IMR-90 (cell line): ENCODE results near the gene PRODH2. TPM values are rescaled to one million over a fixed set of nuclear protein-coding genes. Genes with fewer than 3 reads are reported as not detected.

Source experiments
- ATAC-seq: fragments of 200-7000 bp; cut with Tn5 transposase; 2 replicates; pipeline ENCODE4 v1.9.1; 2020; ENCODE audit warnings: low read depth, mild to moderate bottlenecking, moderate library complexity
- BruUV-seq: library from RNA; stranded (reverse); fragments of 400-500 nt; replicated peaks from 2 replicates; lab custom pipeline; 2021; lab: Mats Ljungman, UMichigan
- CTCF ChIA-PET: fragments of 300-600 bp; formaldehyde crosslinking; extraction: SDS; loops from one replicate; lab custom pipeline; 2021; ENCODE audit warnings: antibody characterized with exemption; lab: Yijun Ruan, JAX
- POLR2A ChIA-PET: fragments of 300-600 bp; sonication (Branson Sonifier 250); formaldehyde crosslinking; loops from one replicate; lab custom pipeline; 2022; ENCODE audit warnings: antibody characterized with exemption; ENCODE audit not compliant: unreplicated experiment; lab: Charles Lee
- DNase-seq: peaks from one replicate; pipeline ENCODE4 v3.0.0; 2013
- H2AFZ ChIP-seq: replicated peaks from 2 replicates; pipeline ENCODE3; 2013; ENCODE audit warnings: low read length, mild to moderate bottlenecking; ENCODE audit not compliant: poor library complexity
- H2AK5ac ChIP-seq: 2 replicates; pipeline ENCODE4 v1.6.1; 2013; ENCODE audit warnings: low read depth, low read length, inconsistent platforms
- H2AK9ac ChIP-seq: replicated peaks from 2 replicates; pipeline ENCODE3; 2013; ENCODE audit warnings: mild to moderate bottlenecking, low read depth, low read length, moderate library complexity; ENCODE audit not compliant: poor library complexity
- H2BK120ac ChIP-seq: 2 replicates; pipeline ENCODE4 v1.6.1; 2013; ENCODE audit warnings: low read depth, low read length, inconsistent platforms
- H2BK15ac ChIP-seq: 3 replicates; pipeline ENCODE4 v1.6.1; 2013; ENCODE audit warnings: low read depth, low read length, inconsistent platforms
- H2BK20ac ChIP-seq: 2 replicates; pipeline ENCODE4 v1.6.1; 2013; ENCODE audit warnings: low read depth, mild to moderate bottlenecking, inconsistent platforms, low read length, moderate library complexity
- H2BK5ac ChIP-seq: 2 replicates; pipeline ENCODE4 v1.6.1; 2013; ENCODE audit warnings: mild to moderate bottlenecking, low read depth, low read length, inconsistent platforms; ENCODE audit not compliant: poor library complexity, severe bottlenecking
- H3K14ac ChIP-seq: replicated peaks from 2 replicates; pipeline ENCODE4 v1.6.1; 2013; ENCODE audit warnings: low read depth, low read length, inconsistent platforms
- H3K18ac ChIP-seq: 2 replicates; pipeline ENCODE4 v1.6.1; 2013; ENCODE audit warnings: low read depth, low read length, control low read depth
- H3K23ac ChIP-seq: 2 replicates; pipeline ENCODE4 v1.6.1; 2013; ENCODE audit warnings: low read depth, low read length, inconsistent platforms
- H3K27ac ChIP-seq: 2 replicates; pipeline ENCODE4 v1.5.1; 2013; ENCODE audit warnings: mild to moderate bottlenecking, control low read depth, low read length; ENCODE audit not compliant: insufficient read depth
- H3K27me3 ChIP-seq: 2 replicates; pipeline ENCODE4 v1.6.1; 2013; ENCODE audit warnings: low read length; ENCODE audit not compliant: control insufficient read depth, insufficient read depth
- H3K36me3 ChIP-seq: 2 replicates; pipeline ENCODE4 v1.6.1; 2013; ENCODE audit warnings: low read length, mixed read lengths; ENCODE audit not compliant: control insufficient read depth, insufficient read depth
- H3K4ac ChIP-seq: 2 replicates; pipeline ENCODE4 v1.6.1; 2013; ENCODE audit warnings: low read depth, low read length, inconsistent platforms
- H3K4me1 ChIP-seq: 2 replicates; pipeline ENCODE4 v1.6.1; 2013; ENCODE audit warnings: low read length, mixed read lengths; ENCODE audit not compliant: control insufficient read depth, insufficient read depth
- H3K4me2 ChIP-seq: 2 replicates; pipeline ENCODE4 v1.6.1; 2013; ENCODE audit warnings: low read depth, mild to moderate bottlenecking, control low read depth, low read length, moderate library complexity
- H3K4me3 ChIP-seq: 2 replicates; pipeline ENCODE4 v1.5.1; 2013; ENCODE audit warnings: low read depth, mild to moderate bottlenecking, control low read depth, low read length, moderate library complexity; ENCODE audit not compliant: insufficient read depth
- H3K56ac ChIP-seq: 2 replicates; pipeline ENCODE4 v1.6.1; 2013; ENCODE audit warnings: low read length, inconsistent platforms; ENCODE audit not compliant: insufficient read depth; ENCODE audit errors: extremely low read depth
- H3K79me1 ChIP-seq, 2 experiments: 2 replicates each; pipeline ENCODE4 v1.6.1; 2013; ENCODE audit warnings: low read length in 2 of 2, inconsistent platforms in 1 of 2, low read depth in 1 of 2
- H3K9ac ChIP-seq: 2 replicates; pipeline ENCODE4 v1.6.1; 2013; ENCODE audit warnings: low read depth, low read length, control low read depth
- H3K9me1 ChIP-seq: 2 replicates; pipeline ENCODE4 v1.6.1; 2013; ENCODE audit warnings: low read length, inconsistent platforms; ENCODE audit not compliant: insufficient read depth
- H3K9me3 ChIP-seq: 2 replicates; pipeline ENCODE4 v1.6.1; 2013; ENCODE audit warnings: low read length; ENCODE audit not compliant: control insufficient read depth, insufficient read depth
- H4K20me1 ChIP-seq: 2 replicates; pipeline ENCODE4 v1.6.1; 2013; ENCODE audit warnings: low read length, inconsistent platforms; ENCODE audit not compliant: insufficient read depth
- H4K5ac ChIP-seq: 2 replicates; pipeline ENCODE4 v1.6.1; 2013; ENCODE audit warnings: mild to moderate bottlenecking, low read depth, low read length, control low read depth
- H4K8ac ChIP-seq, 2 experiments: 2 replicates each; pipeline ENCODE4 v1.6.1; 2013; ENCODE audit warnings: low read depth in 2 of 2, low read length in 2 of 2, control low read depth in 1 of 2, inconsistent platforms in 1 of 2
- H4K91ac ChIP-seq: 2 replicates; pipeline ENCODE4 v1.6.1; 2013; ENCODE audit warnings: low read depth, low read length, inconsistent platforms; ENCODE audit not compliant: insufficient read depth
- BHLHE40 ChIP-seq: fragments of 150-350 bp; IDR thresholded peaks from 2 replicates; pipeline ENCODE4 v1.6.1; 2016; ENCODE audit warnings: mild to moderate bottlenecking, low read depth, low read length
- CEBPB ChIP-seq: IDR thresholded peaks from 2 replicates; pipeline ENCODE4 v1.6.1; 2012; ENCODE audit warnings: low read depth, low read length, improper control_type of control experiment
- CHD1 ChIP-seq: IDR thresholded peaks from 2 replicates; pipeline ENCODE4 v1.6.1; 2012; ENCODE audit warnings: low read depth, low read length, improper control_type of control experiment
- FOS ChIP-seq: fragments of 150-350 bp; IDR thresholded peaks from 2 replicates; pipeline ENCODE4 v1.6.1; 2016; ENCODE audit warnings: low read depth, low read length
- MAFK ChIP-seq: IDR thresholded peaks from 2 replicates; pipeline ENCODE4 v1.6.1; 2012; ENCODE audit warnings: low read depth, low read length, improper control_type of control experiment
- MAZ ChIP-seq: IDR thresholded peaks from 2 replicates; pipeline ENCODE4 v1.6.1; 2012; ENCODE audit warnings: low read depth, mild to moderate bottlenecking, low read length, improper control_type of control experiment, moderate library complexity, borderline replicate concordance
- MXI1 ChIP-seq: IDR thresholded peaks from 2 replicates; pipeline ENCODE4 v1.6.1; 2012; ENCODE audit warnings: low read depth, mild to moderate bottlenecking, low read length, moderate library complexity, borderline replicate concordance
- NFE2L2 ChIP-seq: fragments of 150-350 bp; IDR thresholded peaks from 2 replicates; pipeline ENCODE4 v1.6.1; 2016; ENCODE audit warnings: low read depth, mild to moderate bottlenecking, low read length
- POLR2A ChIP-seq: IDR thresholded peaks from 2 replicates; pipeline ENCODE4 v1.6.1; 2012; ENCODE audit warnings: mild to moderate bottlenecking, low read depth, low read length
- RAD21 ChIP-seq: IDR thresholded peaks from 2 replicates; pipeline ENCODE4 v1.6.1; 2012; ENCODE audit warnings: low read length, improper control_type of control experiment
- RCOR1 ChIP-seq: IDR thresholded peaks from 2 replicates; pipeline ENCODE4 v1.6.1; 2012; ENCODE audit warnings: mild to moderate bottlenecking, low read length, improper control_type of control experiment; ENCODE audit not compliant: insufficient replicate concordance
- RFX5 ChIP-seq: IDR thresholded peaks from 2 replicates; pipeline ENCODE4 v1.8.0; 2012; ENCODE audit warnings: low read depth, mild to moderate bottlenecking, low read length, moderate library complexity
- SMC3 ChIP-seq: fragments of 150-350 bp; IDR thresholded peaks from 2 replicates; pipeline ENCODE4 v1.6.1; 2016; ENCODE audit warnings: low read depth, mild to moderate bottlenecking, antibody characterized with exemption, low read length, moderate library complexity
- WGBS, 2 experiments: methylation state at CpG; one replicate each; pipeline versions ENCODE4 v1.1.5 to v1.1.7; 2013; ENCODE audit warnings: missing lambda C conversion rate in 2 of 2; ENCODE audit not compliant: insufficient read length in 1 of 2; ENCODE audit errors: extremely low coverage in 2 of 2; 5-methylcytosine and 5-hydroxymethylcytosine counted together
- dilution Hi-C: fragments of 300-500 bp; cut with HindIII; formaldehyde crosslinking; loops from one replicate; pipeline ENCODE4 v1.14.3; 2018; ENCODE audit warnings: low sequenced_read_pairs; ENCODE audit not compliant: unreplicated experiment
- in situ Hi-C: fragments of 300-500 bp; cut with MboI; formaldehyde crosslinking; loops from 3 replicates; pipeline ENCODE4 v1.14.3; 2019; ENCODE audit warnings: low sequenced_read_pairs, inconsistent platforms, mixed read lengths
- intact Hi-C: fragments of 100-400 bp; cut with micrococcal nuclease; formaldehyde crosslinking; loops from 2 replicates; pipeline ENCODE4 v1.10.0; 2022
- polyA plus RNA-seq, 3 experiments: library from polyadenylated mRNA; depleted of rRNA; stranded (reverse); fragments of >200 nt; gene quantifications; 2 replicates each; pipeline ENCODE4 v1.2.3, GENCODE V29; 2012; ENCODE audit warnings: low replicate concordance in 1 of 3
- total RNA-seq: library from RNA; depleted of rRNA; stranded (reverse); fragments of >200 nt; gene quantifications from 2 replicates; pipeline ENCODE4 v1.2.3, GENCODE V29; 2012
- TF ChIP-seq, protein P1 (sequence below): conservative IDR thresholded peaks from 2 replicates; pipeline ENCODE4 v1.5.1; 2012; ENCODE audit warnings: mild to moderate bottlenecking, low read depth, low read length, improper control_type of control experiment
- TF ChIP-seq, protein P2 (sequence below): fragments of 150-350 bp; IDR thresholded peaks from 2 replicates; pipeline ENCODE4 v1.6.1; 2016; ENCODE audit warnings: low read depth, mild to moderate bottlenecking, low read length, moderate library complexity, borderline replicate concordance
- TF ChIP-seq, protein P3 (sequence below): fragments of 150-350 bp; IDR thresholded peaks from 2 replicates; pipeline ENCODE4 v1.6.1; 2017; ENCODE audit warnings: mild to moderate bottlenecking, antibody characterized with exemption, low read length, low read depth

The PRODH2 gene
- total and polyA plus RNA-seq, 2 of the 4 experiments (the other 2 are of a cell fraction), result not detected

DNA sequence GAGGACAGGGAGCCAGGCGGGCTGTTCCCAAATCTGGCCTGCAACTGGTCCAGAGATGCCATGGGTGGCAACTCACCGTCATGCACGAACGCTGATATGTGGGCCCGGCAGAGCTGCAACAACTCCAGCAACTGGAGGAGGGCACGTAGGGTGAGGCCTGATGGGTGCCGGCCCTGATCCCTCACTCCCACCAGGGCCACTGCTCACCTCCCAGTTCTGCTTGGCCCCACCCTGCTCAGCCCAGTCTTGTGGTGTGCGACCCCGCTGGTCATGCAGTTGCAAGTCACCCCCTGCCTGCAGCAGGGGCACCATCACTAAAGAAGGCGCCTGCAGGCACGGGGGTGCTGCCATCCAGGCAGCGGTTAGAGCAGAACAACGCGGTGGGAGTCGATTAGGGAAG lies 20.3 kb downstream of the PRODH2 start:
- Histone ChIP-seq H3K9me3 (no peaks in the 10 kb centered on the region), H3K36me3 (no peaks in the 10 kb centered on the region), H3K27me3 (peaks cover 18% of the 10 kb centered on the region), H4K5ac (no peak overlapping the region), H4K8ac (no peak overlapping the region), H2AFZ (peak overlapping the region; percentile 2), H4K91ac (no peak overlapping the region), H3K9me1 (no peaks in the 10 kb centered on the region), H2BK120ac (no peak overlapping the region), H3K18ac (no peak overlapping the region), H2BK5ac (no peak overlapping the region), H3K27ac (no peak overlapping the region), H2AK9ac (no peak overlapping the region), H3K23ac (no peak overlapping the region), H3K4me2 (no peak overlapping the region), H3K56ac (no peak overlapping the region), H4K20me1 (no peaks in the 10 kb centered on the region), H3K14ac (no peak overlapping the region), H3K4ac (no peak overlapping the region), H2AK5ac (no peak overlapping the region), H3K79me1 (no peaks in the 10 kb centered on the region), H3K4me1 (no peaks in the 10 kb centered on the region), H2BK20ac (no peak overlapping the region), H3K4me3 (no peak overlapping the region), H3K9ac (no peak overlapping the region), H2BK15ac (no peak overlapping the region)
- ATAC-seq, result no peak
- WGBS, 2 experiments, result 87% methylated on average over 10 of the region's 15 CpGs; no CpG with 5 or more reads in 1 of the 2 experiments
- TF ChIP-seq MXI1 (no peak), BHLHE40 (no peak), MAFK (no peak), MAZ (no peak), RAD21 (no peak), SMC3 (no peak), CEBPB (no peak), RFX5 (no peak), CHD1 (no peak), POLR2A (no peak), NFE2L2 (no peak), RCOR1 (no peak), FOS (no peak)
- TF ChIP-seq, protein P1, sequence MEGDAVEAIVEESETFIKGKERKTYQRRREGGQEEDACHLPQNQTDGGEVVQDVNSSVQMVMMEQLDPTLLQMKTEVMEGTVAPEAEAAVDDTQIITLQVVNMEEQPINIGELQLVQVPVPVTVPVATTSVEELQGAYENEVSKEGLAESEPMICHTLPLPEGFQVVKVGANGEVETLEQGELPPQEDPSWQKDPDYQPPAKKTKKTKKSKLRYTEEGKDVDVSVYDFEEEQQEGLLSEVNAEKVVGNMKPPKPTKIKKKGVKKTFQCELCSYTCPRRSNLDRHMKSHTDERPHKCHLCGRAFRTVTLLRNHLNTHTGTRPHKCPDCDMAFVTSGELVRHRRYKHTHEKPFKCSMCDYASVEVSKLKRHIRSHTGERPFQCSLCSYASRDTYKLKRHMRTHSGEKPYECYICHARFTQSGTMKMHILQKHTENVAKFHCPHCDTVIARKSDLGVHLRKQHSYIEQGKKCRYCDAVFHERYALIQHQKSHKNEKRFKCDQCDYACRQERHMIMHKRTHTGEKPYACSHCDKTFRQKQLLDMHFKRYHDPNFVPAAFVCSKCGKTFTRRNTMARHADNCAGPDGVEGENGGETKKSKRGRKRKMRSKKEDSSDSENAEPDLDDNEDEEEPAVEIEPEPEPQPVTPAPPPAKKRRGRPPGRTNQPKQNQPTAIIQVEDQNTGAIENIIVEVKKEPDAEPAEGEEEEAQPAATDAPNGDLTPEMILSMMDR, result no peak
- TF ChIP-seq, protein P2, sequence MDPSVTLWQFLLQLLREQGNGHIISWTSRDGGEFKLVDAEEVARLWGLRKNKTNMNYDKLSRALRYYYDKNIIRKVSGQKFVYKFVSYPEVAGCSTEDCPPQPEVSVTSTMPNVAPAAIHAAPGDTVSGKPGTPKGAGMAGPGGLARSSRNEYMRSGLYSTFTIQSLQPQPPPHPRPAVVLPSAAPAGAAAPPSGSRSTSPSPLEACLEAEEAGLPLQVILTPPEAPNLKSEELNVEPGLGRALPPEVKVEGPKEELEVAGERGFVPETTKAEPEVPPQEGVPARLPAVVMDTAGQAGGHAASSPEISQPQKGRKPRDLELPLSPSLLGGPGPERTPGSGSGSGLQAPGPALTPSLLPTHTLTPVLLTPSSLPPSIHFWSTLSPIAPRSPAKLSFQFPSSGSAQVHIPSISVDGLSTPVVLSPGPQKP, result no peak
- TF ChIP-seq, protein P3, sequence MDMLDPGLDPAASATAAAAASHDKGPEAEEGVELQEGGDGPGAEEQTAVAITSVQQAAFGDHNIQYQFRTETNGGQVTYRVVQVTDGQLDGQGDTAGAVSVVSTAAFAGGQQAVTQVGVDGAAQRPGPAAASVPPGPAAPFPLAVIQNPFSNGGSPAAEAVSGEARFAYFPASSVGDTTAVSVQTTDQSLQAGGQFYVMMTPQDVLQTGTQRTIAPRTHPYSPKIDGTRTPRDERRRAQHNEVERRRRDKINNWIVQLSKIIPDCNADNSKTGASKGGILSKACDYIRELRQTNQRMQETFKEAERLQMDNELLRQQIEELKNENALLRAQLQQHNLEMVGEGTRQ, result no peak
- ChIA-PET CTCF (no interaction called here), POLR2A (no interaction called here)
- BruUV-seq, result no TSS peak
- in situ Hi-C loops, result no loop called here
- dilution Hi-C loops, result no loop called here
- intact Hi-C loops, result no loop called here
- no peak for DNase-seq
